Heart right ventricle (tissue), 16 donors: Measurements from ENCODE around the gene TSBP1. TPM values are rescaled to one million over a fixed set of nuclear protein-coding genes. Genes with fewer than 3 reads are reported as not detected.
A peak's percentile ranks its signal among the peaks of the same experiment; 100 is the strongest.
"Not testable (repeated sequence)": the region's sequence is repeated elsewhere in the genome, so short reads cannot be mapped to it uniquely, and the experiment has no call there.

Source experiments
- ATAC-seq, 8 donors: fragments of 200-7000 bp; cut with Tn5 transposase; one replicate each; pipeline ENCODE4 v1.9.1; 2020; ENCODE audit warnings: mild to moderate bottlenecking in 8 of 8, moderate library complexity in 8 of 8, moderate number of reproducible peaks in 1 of 8
- DNase-seq, 2 donors: peaks; one replicate each; pipeline ENCODE4 v3.0.0-alpha.2; 2020
- H3K27ac ChIP-seq, 10 donors: fragments of 200-600 bp; sonication (generic) in 2 of 10; one replicate each; pipeline versions ENCODE4 v1.5.0 to v1.8.0; 2020 to 2022; ENCODE audit warnings: mild to moderate bottlenecking in 3 of 10
- H3K27me3 ChIP-seq, 7 donors: fragments of 200-600 bp; one replicate each; pipeline ENCODE4 v1.8.0; 2021 to 2022; ENCODE audit warnings: mild to moderate bottlenecking in 2 of 7
- H3K36me3 ChIP-seq, 9 donors: fragments of 200-600 bp; sonication (generic) in 1 of 9; one replicate each; pipeline versions ENCODE4 v1.5.0 to v1.8.0; 2020 to 2022; ENCODE audit warnings: mild to moderate bottlenecking in 2 of 9
- H3K4me1 ChIP-seq, 9 donors: fragments of 200-600 bp; sonication (generic) in 1 of 9; one replicate each; pipeline versions ENCODE4 v1.5.0 to v1.8.0; 2020 to 2022; ENCODE audit warnings: mild to moderate bottlenecking in 4 of 9
- H3K4me3 ChIP-seq, 10 donors: fragments of 200-600 bp; sonication (generic) in 2 of 10; one replicate each; pipeline versions ENCODE4 v1.5.0 to v1.8.0; 2020 to 2022; ENCODE audit warnings: mild to moderate bottlenecking in 7 of 10, moderate library complexity in 2 of 10
- H3K9me3 ChIP-seq, 11 donors: fragments of 200-600 bp in 10 of 11; sonication (generic) in 2 of 11; one replicate each; pipeline versions ENCODE4 v1.5.0 to v1.8.0; 2013 to 2022; ENCODE audit warnings: mild to moderate bottlenecking in 2 of 11, control low read depth in 1 of 11, moderate library complexity in 1 of 11
- WGBS, 2 donors: extraction: QIAGEN DNeasy Blood & Tissue Kit; methylation state at CpG; one replicate each; pipeline ENCODE4 v1.1.7; 2013; ENCODE audit warnings: inconsistent platforms in 1 of 2; 5-methylcytosine and 5-hydroxymethylcytosine counted together
- intact Hi-C, 10 donors: fragments of 100-400 bp; cut with DNase I; formaldehyde crosslinking; loops; one replicate each; pipeline versions ENCODE4 v1.11.1 to v1.14.2; 2022
- polyA plus RNA-seq, 2 donors: library from polyadenylated mRNA; stranded (reverse); fragments of 200-250 nt; gene quantifications; one replicate each; pipeline ENCODE4 v1.2.3, GENCODE V29; 2013
- total RNA-seq, 10 donors: library from RNA; stranded (reverse); fragmentation: NEBNext Ultra II Directional in 3 of 10; extraction: Animal tissue kit (Norgen Biotek cat#: 25700) in 3 of 10; gene quantifications; one replicate each; pipeline versions ENCODE4 v1.2.1 to v1.2.4, GENCODE V29; 2021 to 2023
- TF ChIP-seq, protein P1 (sequence below), 9 donors: fragments of 200-600 bp; sonication (generic) in 2 of 9; IDR thresholded peaks; one replicate each; pipeline versions ENCODE4 v1.5.0 to v1.8.0; 2021 to 2022; ENCODE audit warnings: antibody characterized with exemption in 9 of 9, mild to moderate bottlenecking in 5 of 9, moderate library complexity in 1 of 9
- donor health status: Arrhythmogenic right ventricular cardiomyopathy.
- donor health status: ischemic (EF 13 %, LVEDD 7.1; RV severe dilation, severe dysfunction).
- donor health status: healthy with polysubstance abuse.
- donor health status: DM: no; HTN: yes; CAD: no.
- donor health status: DM: no; HTN: no; CAD: no.
- donor health status: ischemic (EF 25% LVEDD 6.9; RV normal size, moderate dysfunction).
- donor health status: ischemic (EF 25% LVEDD 5.7; RV mildly dilated, moderate dysfunction).
- donor health status: healthy.
- donor health status: DM: yes; HTN: yes; CAD: no.
- donor health status: Ischemic cardiomyopathy.
- donor health status: ischemic (EF 35%, LVEDD 5.7; RV mildly dilated, moderate dysfunction).
- donor health status: nonischemic (EF 11% LVEDD 7.7; RV severe dilation, severe dysfunction).
- donor health status: DM: yes; HTN: yes; CAD: no.
- donor health status: PGD.
- donor health status: ischemic (EF 29% LVEDD 5.4; RV normal size, mild dysfunction).
- donor health status: nonischemic (EF 23%, LVEDD 6.1; RV moderate dilation, normal function).

TSBP1 gene
- total and polyA plus RNA-seq, 12 donors, result not detected

DNA sequence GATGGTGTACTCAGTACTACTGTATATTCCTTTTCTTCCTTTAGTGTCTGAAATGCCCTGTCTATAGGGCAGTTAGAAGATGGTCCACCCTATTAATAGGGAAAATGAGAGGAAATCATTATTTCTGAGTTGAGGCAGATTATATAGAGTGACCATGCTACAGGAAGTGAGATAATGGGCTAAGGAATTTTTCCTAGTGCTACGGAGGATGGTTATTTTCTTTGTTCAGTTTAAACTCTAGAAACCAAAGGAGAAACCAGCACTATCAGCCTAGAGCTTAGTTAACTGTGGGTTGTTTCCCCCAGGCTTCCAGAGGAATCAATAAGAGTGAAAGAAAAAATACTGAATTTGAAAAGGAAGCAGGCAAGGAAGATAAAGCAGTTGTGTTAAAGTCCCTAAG lies 474 bp downstream of the TSBP1 start:
- Histone ChIP-seq H3K9me3 (no peaks in the 10 kb centered on the region), H3K4me3 (no peak overlapping the region), H3K36me3 (no peaks in the 10 kb centered on the region), H3K27me3 (peaks cover 0 to 3% (median 0%) of the 10 kb centered on the region in 7 donors), H3K27ac (peak overlapping the region in 1 of 10 donors; percentile 12), H3K4me1 (peaks cover 0 to 4% (median 0%) of the 10 kb centered on the region in 9 donors)
- WGBS, 2 donors, result 29 to 33% methylated on average over 1 of the region's 1 CpG
- ATAC-seq (no peak), DNase-seq (no peak)
- intact Hi-C loops, result no loop called here
- TF ChIP-seq, protein P1, sequence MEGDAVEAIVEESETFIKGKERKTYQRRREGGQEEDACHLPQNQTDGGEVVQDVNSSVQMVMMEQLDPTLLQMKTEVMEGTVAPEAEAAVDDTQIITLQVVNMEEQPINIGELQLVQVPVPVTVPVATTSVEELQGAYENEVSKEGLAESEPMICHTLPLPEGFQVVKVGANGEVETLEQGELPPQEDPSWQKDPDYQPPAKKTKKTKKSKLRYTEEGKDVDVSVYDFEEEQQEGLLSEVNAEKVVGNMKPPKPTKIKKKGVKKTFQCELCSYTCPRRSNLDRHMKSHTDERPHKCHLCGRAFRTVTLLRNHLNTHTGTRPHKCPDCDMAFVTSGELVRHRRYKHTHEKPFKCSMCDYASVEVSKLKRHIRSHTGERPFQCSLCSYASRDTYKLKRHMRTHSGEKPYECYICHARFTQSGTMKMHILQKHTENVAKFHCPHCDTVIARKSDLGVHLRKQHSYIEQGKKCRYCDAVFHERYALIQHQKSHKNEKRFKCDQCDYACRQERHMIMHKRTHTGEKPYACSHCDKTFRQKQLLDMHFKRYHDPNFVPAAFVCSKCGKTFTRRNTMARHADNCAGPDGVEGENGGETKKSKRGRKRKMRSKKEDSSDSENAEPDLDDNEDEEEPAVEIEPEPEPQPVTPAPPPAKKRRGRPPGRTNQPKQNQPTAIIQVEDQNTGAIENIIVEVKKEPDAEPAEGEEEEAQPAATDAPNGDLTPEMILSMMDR (IDR thresholded peaks at IDR 0.05), result no peak

- Histone ChIP-seq H3K36me3 (no peaks in the 10 kb centered on the region), H3K27ac (no peak overlapping the region), H3K4me3 (no peak overlapping the region), H3K27me3 (peaks cover 0 to 3% (median 0%) of the 10 kb centered on the region in 7 donors), H3K4me1 (peaks cover 0 to 4% (median 0%) of the 10 kb centered on the region in 9 donors), H3K9me3 (no peaks in the 10 kb centered on the region)
- no peak for DNase-seq
- WGBS, 2 donors, result 84 to 91% methylated on average over 2 of the region's 2 CpGs
- TF ChIP-seq, protein P1 (IDR thresholded peaks at IDR 0.05), result no peak
- ATAC-seq, result no peak
- intact Hi-C loops, result no loop called here
Measured at GRCh38 chr6:32370505-32370904, 1.2 kb downstream of the TSBP1 start.

DNA sequence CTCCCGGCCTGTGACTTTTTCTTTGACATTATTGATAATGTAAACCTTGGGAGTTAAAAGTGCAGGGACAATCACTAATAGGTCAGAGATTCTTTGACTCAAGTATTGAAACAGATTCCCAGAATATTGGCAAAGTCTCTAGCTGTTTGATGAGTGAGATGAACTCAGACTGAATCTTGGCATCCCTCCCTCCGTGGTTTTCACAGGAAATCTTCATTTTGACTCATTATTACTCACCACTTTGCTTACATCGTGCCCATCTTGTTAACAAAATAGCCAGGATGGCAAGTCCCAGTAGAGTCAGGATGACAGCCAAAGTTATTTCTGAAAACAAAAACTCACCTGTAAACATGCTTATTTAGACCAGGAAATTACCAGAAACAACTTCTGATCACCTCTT lies 2.0 kb downstream of the TSBP1 start:
- Histone ChIP-seq H3K4me1 (peaks cover 0 to 4% (median 0%) of the 10 kb centered on the region in 9 donors), H3K4me3 (no peak overlapping the region), H3K27me3 (no peaks in the 10 kb centered on the region), H3K9me3 (peaks cover 0 to 2% (median 0%) of the 10 kb centered on the region in 11 donors), H3K36me3 (no peaks in the 10 kb centered on the region), H3K27ac (no peak overlapping the region)
- intact Hi-C loops, result no loop called here
- 57 to 63% methylated on average over 3 of the region's 3 CpGs for WGBS, 2 donors
- DNase-seq (no peak), ATAC-seq (no peak)
- TF ChIP-seq, protein P1 (IDR thresholded peaks at IDR 0.05), result no peak

GRCh38 chr6:32367644-32368043 lies 4.1 kb downstream of the TSBP1 start:
- ATAC-seq (no peak), DNase-seq (no peak)
- no peak overlapping the region for H3K4me3 ChIP-seq
- TF ChIP-seq, protein P1 (IDR thresholded peaks at IDR 0.05), result no peak
- H3K4me1 ChIP-seq, result peaks cover 0 to 4% (median 0%) of the 10 kb centered on the region in 9 donors
- 75 to 94% methylated on average over 3 of the region's 3 CpGs for WGBS, 2 donors
- H3K36me3 ChIP-seq, result no peaks in the 10 kb centered on the region
- no peaks in the 10 kb centered on the region for H3K27me3 ChIP-seq
- peaks cover 0 to 11% (median 0%) of the 10 kb centered on the region in 11 donors for H3K9me3 ChIP-seq
- intact Hi-C loops, result no loop called here
- H3K27ac ChIP-seq, result no peak overlapping the region

GRCh38 chr6:32359225-32359624 lies 12.5 kb downstream of the TSBP1 start:
- intact Hi-C loops, H3K27ac ChIP-seq, DNase-seq, H3K36me3 ChIP-seq, H3K27me3 ChIP-seq, ATAC-seq, H3K4me1 ChIP-seq, H3K9me3 ChIP-seq, H3K4me3 ChIP-seq: not testable (repeated sequence)
- WGBS, 2 donors, result no CpG with 5 or more reads among the region's 1 CpG

GRCh38 chr6:32358548-32358947 lies 13.2 kb downstream of the TSBP1 start:
- intact Hi-C loops, ATAC-seq, H3K36me3 ChIP-seq, H3K4me1 ChIP-seq, H3K4me3 ChIP-seq, H3K9me3 ChIP-seq, H3K27me3 ChIP-seq, H3K27ac ChIP-seq, DNase-seq: not testable (repeated sequence)
- 86 to 94% methylated on average over 6 to 8 of the region's 8 CpGs for WGBS, 2 donors
